Measurements from ENCODE around the gene SCNN1G. TPM values are rescaled to one million over a fixed set of nuclear protein-coding genes. Genes with fewer than 3 reads are reported as not detected.

Gene SCNN1G
- total and polyA plus RNA-seq, 2 donors (not counting 3 experiments of a cell fraction or from before 2014, with no cell fraction given) = not detected

DNA sequence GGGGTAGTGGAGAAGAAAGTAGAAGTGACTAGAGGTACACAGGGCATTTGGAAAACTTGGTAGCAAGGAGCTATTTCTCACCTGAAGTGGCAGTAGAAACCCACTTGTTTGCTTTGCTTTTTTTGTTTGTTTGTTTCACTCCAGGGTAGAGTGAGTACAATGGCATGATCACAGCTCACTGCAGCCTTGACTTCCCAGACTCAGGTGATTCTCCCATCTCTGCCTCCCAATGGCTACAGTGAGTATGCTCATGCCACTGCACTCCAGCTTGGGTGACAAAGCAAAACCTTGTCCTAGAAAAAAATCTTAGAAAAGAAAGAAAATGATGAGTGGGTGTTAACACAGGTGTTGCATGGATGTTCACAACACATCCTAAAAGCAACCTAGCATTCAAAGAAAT lies 40.4 kb downstream of the SCNN1G start:
- no TSS peak for BruUV-seq (replicated peaks)
- dilution Hi-C loops (cut with MboI; ENCODE audit: extremely low pct_ligation_motif_present, low sequenced_read_pairs) = no loop called here
- Histone ChIP-seq H3K4me2 (ENCODE audit: insufficient read depth, low read length) (no peak overlapping the region), H3K4me1 (ENCODE audit: control insufficient read depth, extremely low read depth, insufficient read depth, low read length) (no peaks in the 10 kb centered on the region), H3K27ac (ENCODE audit: insufficient read depth, low read depth, low read length) (no peak overlapping the region), H2AFZ (ENCODE audit: low read depth, low read length) (no peak overlapping the region), H3K27me3 (ENCODE audit: control insufficient read depth in 2 of 2, insufficient read depth in 2 of 2, low read length in 2 of 2) (peaks cover 0 to 2% of the 10 kb centered on the region in 2 experiments), H3K4me3 (replicated peaks in 1 of 3; ENCODE audit: insufficient read depth in 1 of 3, low read depth in 1 of 3, low read length in 3 of 3) (no peak overlapping the region), H3K36me3 (ENCODE audit: control insufficient read depth in 2 of 2, extremely low read depth in 1 of 2, insufficient read depth in 2 of 2, low read length in 2 of 2) (no peaks in the 10 kb centered on the region), H4K20me1 (replicated peaks; ENCODE audit: control insufficient read depth, extremely low read depth, insufficient read depth, low read length) (no peaks in the 10 kb centered on the region), H3K9ac (replicated peaks; ENCODE audit: extremely low read depth, insufficient read depth, low read length) (no peak overlapping the region), H3K9me1 (replicated peaks; ENCODE audit: control insufficient read depth, extremely low read depth, insufficient read depth, low read length) (no peaks in the 10 kb centered on the region), H3K79me2 (ENCODE audit: control insufficient read depth, insufficient read depth, low read length) (no peaks in the 10 kb centered on the region), H3K9me3 (replicated peaks; ENCODE audit: control insufficient read depth, insufficient read depth, low read length) (no peaks in the 10 kb centered on the region)
- DNase-seq (ENCODE audit: low read depth, low spot score) (no peak), FAIRE-seq (no peak)
- intact Hi-C loops (cut with micrococcal nuclease) = no loop called here
- POLR2A ChIA-PET = no interaction called here
- TF ChIP-seq MYC (IDR thresholded peaks at IDR 0.05; ENCODE audit: low read depth, low read length) (no peak), MAX (IDR thresholded peaks at IDR 0.05; ENCODE audit: insufficient read depth, insufficient read length) (no peak), EZH2 (IDR thresholded peaks at IDR 0.05; ENCODE audit: borderline replicate concordance, low read depth, low read length, severe bottlenecking) (no peak), GATA2 (IDR thresholded peaks at IDR 0.05; ENCODE audit: insufficient read depth, insufficient read length, low read depth, low read length) (no peak), POLR2A (IDR thresholded peaks at IDR 0.05; ENCODE audit: low read depth, low read length) (no peak), JUN (IDR thresholded peaks at IDR 0.05; ENCODE audit: borderline replicate concordance, insufficient read depth, insufficient read length, low read depth) (no peak), POLR2AphosphoS5 (IDR thresholded peaks at IDR 0.05; ENCODE audit: insufficient read depth, low read depth, low read length) (no peak), FOS (IDR thresholded peaks at IDR 0.05; ENCODE audit: borderline replicate concordance, insufficient read depth, low read length) (no peak)
- TF ChIP-seq, protein P1, sequence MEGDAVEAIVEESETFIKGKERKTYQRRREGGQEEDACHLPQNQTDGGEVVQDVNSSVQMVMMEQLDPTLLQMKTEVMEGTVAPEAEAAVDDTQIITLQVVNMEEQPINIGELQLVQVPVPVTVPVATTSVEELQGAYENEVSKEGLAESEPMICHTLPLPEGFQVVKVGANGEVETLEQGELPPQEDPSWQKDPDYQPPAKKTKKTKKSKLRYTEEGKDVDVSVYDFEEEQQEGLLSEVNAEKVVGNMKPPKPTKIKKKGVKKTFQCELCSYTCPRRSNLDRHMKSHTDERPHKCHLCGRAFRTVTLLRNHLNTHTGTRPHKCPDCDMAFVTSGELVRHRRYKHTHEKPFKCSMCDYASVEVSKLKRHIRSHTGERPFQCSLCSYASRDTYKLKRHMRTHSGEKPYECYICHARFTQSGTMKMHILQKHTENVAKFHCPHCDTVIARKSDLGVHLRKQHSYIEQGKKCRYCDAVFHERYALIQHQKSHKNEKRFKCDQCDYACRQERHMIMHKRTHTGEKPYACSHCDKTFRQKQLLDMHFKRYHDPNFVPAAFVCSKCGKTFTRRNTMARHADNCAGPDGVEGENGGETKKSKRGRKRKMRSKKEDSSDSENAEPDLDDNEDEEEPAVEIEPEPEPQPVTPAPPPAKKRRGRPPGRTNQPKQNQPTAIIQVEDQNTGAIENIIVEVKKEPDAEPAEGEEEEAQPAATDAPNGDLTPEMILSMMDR (IDR thresholded peaks at IDR 0.05; ENCODE audit: extremely low read depth in 1 of 2, insufficient read depth in 1 of 2, low read depth in 1 of 2, low read length in 2 of 2) = no peak
- CTCF ChIA-PET = no interaction called here
